Left hindlimb (tissue), 1 donor: Measurements from ENCODE around the gene PPP1R15B.

Experiments
- DNase-seq: peaks from one replicate; pipeline ENCODE4 v3.0.0-alpha.2; 2018

Gene PPP1R15B

GRCh38 chr1:204419064-204419403, 7.4 kb upstream of the PPP1R15B start:
- no peak for DNase-seq

- DNase-seq = no peak
Observed at GRCh38 chr1:204418174-204419063, 6.8 kb upstream of the PPP1R15B start.

- DNase-seq = no peak
Observed at GRCh38 chr1:204417074-204417997, 5.7 kb upstream of the PPP1R15B start.

GRCh38 chr1:204416589-204417073, 5.0 kb upstream of the PPP1R15B start:
- no peak for DNase-seq

DNA sequence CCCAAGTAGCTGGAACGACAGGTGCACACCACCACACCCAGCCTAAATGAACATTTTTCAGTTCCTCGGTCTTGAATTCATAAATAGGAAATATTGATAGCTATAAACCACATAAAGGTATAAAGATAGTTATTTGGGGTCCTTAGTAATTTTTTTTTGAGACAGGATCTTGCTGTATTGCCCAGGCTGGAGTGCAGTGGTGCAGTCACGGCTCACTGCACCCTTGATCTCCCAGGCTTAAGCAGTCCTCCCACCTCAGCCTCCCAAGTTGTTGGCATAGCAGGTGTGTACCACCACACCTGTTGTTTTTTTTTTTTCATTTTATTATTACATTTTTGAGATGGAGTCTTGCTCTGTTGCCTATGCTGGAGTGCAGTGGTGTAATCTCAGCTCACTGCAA, 3.7 kb upstream of the PPP1R15B start:
- no peak for DNase-seq

GRCh38 chr1:204414016-204414415, 2.4 kb upstream of the PPP1R15B start:
- no peak for DNase-seq

GRCh38 chr1:204413170-204413535, 1.5 kb upstream of the PPP1R15B start:
- DNase-seq = no peak

GRCh38 chr1:204410688-204411450, 748 bp downstream of the PPP1R15B start:
- peak; percentile 78 for DNase-seq

- DNase-seq = no peak
Observed at GRCh38 chr1:204409836-204410687, 1.6 kb downstream of the PPP1R15B start.

DNA sequence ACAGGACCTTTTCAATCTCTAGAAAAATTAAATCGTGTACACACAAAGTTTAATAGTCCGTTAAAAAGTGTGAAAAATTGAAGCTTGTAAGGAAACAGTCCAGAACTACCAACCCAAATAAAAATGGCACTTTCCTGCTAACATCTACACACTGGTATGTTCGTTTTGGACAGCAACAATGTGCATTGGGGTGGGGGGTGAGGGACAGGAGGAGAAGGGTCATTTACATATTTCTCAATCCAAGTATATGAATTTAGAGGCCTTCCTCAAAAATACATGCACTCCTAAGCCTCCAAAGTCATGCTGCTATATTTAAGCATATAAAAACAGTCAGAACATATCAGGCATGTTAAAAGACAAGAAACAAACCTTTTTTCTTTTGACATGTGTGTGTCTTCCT, 2.5 kb downstream of the PPP1R15B start:
- DNase-seq = no peak

DNA sequence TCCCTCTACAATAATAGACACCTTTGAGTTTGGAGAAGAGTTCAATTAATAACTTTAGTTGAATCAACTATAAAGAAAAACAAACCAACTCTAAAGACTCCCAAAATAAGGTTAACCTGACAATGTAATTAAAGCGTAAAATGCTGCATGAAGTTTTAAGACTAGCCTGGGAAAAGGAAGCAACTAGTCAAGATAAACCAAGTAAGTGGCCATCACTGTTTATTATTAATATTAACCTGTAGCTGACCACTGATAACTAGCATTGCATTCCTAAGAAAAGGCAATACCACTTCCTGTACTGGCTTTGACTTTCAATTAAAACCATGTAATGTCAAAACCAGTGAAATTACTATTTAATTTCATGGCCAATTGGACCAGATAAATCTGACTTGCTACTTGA, 3.0 kb downstream of the PPP1R15B start:
- DNase-seq = no peak

- peak; percentile 53 for DNase-seq
Observed at GRCh38 chr1:204408074-204408507, 3.5 kb downstream of the PPP1R15B start.

- DNase-seq = no peak
Observed at GRCh38 chr1:204407295-204407971, 4.2 kb downstream of the PPP1R15B start.

- DNase-seq = no peak
Observed at GRCh38 chr1:204406621-204407020, 5.0 kb downstream of the PPP1R15B start.

- no peak for DNase-seq
Observed at GRCh38 chr1:204405988-204406387, 5.6 kb downstream of the PPP1R15B start.

- DNase-seq = no peak
Observed at GRCh38 chr1:204404629-204405028, 7.0 kb downstream of the PPP1R15B start.

DNA sequence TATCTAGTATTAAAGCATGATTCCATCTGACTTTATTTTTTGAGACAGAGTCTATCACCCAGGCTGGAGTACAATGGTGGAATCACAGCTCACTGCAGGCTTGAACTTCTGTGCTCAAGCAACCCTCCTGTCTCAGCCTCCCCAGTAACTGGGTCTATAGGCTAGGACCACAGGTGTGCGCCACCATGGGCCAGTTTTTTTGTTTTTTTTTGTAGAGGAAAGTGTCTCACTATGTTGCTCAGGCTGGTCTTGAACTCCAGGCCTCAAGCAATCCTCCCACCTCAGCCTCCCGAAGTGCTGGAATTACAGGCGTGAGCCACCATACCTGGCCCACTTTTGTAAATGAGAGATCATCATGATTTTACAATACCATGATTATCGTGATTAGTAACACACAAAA, 9.2 kb downstream of the PPP1R15B start:
- DNase-seq = no peak

GRCh38 chr1:204401730-204402129, 9.9 kb downstream of the PPP1R15B start:
- no peak for DNase-seq

GRCh38 chr1:204400882-204401510, 10.6 kb downstream of the PPP1R15B start:
- DNase-seq = no peak

DNA sequence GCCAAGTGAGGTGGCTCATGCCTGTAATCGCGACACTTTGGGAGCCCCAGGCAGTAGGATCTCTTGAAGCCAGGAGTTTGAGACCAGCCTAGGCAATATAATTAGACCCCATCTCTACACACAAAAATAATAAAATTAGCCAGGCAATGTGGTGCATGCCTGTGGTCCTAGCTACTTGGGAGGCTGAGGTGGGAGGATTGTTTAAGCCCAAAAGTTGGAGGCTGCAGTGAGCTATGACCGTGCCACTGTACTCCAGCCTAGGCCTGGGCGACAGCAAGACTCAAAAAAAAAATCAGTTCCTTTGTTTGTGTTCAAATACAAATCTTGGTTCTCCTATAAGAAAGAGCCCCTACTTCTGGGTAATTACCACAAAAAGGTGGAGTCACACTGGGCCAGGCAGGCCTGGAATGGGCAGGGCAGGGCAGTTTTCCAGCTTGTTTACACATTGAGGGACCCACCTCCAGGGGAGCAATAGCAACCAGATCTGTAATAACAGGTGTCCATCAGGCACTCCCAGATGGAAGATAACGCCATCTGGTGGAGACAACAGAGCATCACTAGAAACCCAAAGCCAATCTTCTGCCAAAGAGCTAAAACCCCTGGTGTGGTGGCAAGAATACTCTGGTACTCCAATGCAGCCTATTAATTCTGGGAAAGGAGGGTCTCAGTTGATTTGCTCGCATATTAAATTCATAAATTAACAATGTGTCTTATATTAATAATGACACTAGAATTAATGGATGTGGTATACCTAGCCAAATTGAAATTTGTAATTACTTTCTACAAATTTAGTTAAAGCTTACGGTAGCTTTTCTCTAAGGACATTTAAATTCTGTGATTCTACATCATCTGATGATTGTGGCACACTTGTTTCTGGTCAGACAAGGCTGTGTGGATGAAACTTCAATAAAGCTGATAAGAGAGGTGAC, 13.2 kb downstream of the PPP1R15B start:
- DNase-seq = peak; percentile 65
